HTR-8/SVneo (cell line): Measurements from ENCODE around the gene FMO1.
"Not testable (repeated sequence)": the region's sequence is repeated elsewhere in the genome, so short reads cannot be mapped to it uniquely, and the experiment has no call there.

Experiments
- DNase-seq: peaks from one replicate; pipeline ENCODE4 v3.0.0; 2011; ENCODE audit warnings: low spot score, mixed read lengths; ENCODE audit not compliant: insufficient read length
- FAIRE-seq: peaks from 2 replicates; lab custom pipeline; 2011; peaks lifted over from hg19 to GRCh38; lab: Jason Lieb, UNC

The FMO1 gene

DNA sequence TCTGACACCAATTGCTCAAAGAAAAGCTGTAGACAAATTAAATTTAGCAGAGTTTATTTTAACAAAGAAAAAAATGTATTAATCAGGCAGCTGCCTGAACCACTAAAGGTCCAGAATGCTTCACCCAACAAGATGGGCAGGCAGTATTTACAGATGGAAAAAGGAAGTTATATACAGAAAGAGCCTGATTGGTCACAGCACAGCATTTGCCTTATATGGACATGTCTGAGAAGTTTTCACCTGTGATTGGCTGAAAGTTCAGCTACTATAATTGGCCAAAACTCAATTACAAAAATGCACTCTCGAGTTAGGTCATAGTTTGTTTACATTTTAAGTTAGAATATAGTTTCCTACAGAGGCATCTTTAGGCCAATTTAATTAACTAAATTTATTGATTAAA lies 15.1 kb upstream of the FMO1 start:
- DNase-seq (no peak), FAIRE-seq (no peak)

DNA sequence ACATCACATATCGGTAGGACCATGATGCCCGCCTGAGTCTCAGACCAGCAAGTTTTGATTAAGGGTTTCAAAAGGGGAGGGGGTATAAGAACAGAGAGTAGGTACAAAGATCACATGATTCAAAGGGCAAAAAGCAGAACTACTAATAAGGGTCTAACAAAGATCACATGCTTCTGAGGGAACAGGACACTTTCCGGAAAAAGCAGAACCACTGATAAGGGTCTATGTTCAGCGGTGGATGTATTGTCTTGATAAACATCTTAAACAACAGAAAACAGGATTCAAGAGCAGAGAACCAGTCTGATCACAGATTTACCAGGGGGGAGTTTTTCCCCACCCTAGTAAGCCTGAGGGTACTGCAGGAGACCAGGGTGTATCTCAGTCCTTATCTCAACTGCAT lies 12.1 kb upstream of the FMO1 start:
- not testable (repeated sequence) for FAIRE-seq, DNase-seq

DNA sequence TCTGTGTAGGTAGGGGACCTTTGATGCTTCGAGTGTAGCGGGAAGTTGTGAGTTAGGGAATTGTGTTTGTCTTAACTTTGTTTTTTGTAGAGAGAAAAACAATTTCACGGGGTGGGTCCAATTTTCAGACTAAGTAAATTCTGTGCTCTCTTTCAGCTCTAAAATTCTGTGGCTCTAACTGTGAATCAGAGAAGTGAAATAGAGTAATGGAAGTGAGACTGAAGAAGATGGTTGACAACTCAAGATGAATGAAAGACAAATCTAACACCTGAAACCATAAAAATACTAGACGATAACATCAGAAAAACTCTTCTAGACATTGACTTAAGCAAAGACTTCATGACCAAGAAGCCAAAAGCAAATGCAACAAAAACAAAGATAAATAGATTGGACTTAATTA lies 4.4 kb upstream of the FMO1 start:
- DNase-seq (no peak), FAIRE-seq (no peak)

GRCh38 chr1:171245458-171246064 lies 2.7 kb upstream of the FMO1 start:
- DNase-seq (no peak), FAIRE-seq (peak; percentile 60)

GRCh38 chr1:171247501-171247900 lies 793 bp upstream of the FMO1 start:
- FAIRE-seq (no peak), DNase-seq (no peak)

GRCh38 chr1:171248841-171249240 lies 547 bp downstream of the FMO1 start:
- no peak for DNase-seq
- no peak for FAIRE-seq

DNA sequence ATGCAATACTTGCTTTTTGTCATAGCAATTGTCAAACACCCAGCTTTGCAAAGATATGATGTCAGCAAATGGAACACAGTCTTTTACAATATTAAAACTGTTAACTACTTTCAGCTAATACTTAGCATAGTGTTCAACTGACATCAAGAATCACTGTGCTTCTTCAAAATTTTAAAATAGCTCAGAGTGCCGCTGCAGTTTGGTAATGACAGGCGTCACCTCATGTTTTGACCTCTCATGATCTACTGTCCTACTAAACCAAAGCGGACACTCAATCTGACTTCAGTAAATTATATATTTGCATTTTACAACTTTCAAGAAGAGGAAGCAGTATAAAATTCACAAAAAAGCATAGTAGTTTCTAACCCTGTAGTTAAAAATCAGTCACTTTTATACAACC lies 2.0 kb downstream of the FMO1 start:
- FAIRE-seq = no peak
- DNase-seq = no peak

DNA sequence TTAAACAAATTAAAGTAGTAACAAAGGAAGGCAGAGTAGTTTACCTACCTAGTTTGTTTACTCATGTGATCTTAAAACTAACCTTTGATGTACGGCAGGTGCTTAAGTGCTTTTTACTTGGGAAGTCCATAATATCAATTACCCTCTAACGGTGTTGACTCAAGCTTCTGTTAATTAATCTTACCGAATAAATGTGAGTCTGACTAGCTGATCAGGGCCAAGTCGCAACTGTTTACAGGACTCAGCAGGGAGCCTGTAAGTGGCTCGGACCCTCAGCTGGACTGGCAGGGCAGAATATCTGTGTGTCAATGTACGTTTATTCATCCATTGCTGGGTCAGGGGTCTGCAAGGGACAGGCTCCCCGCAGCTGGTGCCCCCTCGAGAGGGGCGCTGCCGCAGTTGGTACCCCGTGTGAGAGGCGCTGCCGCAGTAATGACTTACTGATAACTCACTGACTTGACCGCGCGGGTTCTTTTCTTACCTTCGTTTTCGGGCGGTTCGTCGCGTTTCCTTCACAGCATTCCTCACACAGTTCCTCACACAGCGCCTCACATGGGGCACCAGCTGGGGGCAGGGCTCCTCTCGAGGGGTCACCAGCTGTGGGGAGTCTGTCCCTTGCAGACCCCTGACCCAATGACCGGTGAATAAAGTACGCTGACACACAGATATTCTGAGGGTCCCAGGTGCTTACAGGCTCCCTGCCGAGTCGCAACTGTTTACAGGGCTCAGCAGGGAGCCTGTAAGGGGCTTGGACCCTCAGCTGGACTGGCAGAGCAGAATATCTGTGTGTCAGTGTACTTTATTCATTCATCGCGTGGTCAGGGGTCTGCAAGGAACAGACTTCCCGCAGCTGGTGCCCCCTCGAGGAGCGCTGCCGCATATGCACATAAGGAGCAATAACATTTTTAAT lies 3.0 kb downstream of the FMO1 start:
- FAIRE-seq (no peak), DNase-seq (no peak)

- FAIRE-seq (no peak), DNase-seq (no peak)
Measured at GRCh38 chr1:171251952-171252300, 3.6 kb downstream of the FMO1 start.

- DNase-seq = no peak
- FAIRE-seq = no peak
Measured at GRCh38 chr1:171252482-171252881, 4.2 kb downstream of the FMO1 start.

DNA sequence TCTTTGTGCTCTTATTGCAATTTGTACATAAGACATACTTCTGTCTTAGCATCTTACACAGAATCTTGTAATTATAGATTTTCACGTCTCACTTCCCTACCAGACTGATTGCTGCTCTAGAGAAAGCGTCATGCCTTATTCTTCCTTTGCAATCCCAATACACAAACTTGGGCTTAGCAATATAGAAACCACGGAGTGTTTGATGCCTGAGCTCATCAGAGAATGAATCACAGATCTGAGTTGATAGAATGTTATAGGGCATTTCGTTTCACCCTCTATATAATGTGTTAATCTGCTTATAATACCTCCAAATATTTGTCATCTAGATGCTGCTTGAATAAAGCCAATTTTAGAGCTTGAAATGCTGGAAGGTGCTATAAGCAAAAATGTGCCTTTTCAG lies 6.6 kb downstream of the FMO1 start:
- no peak for DNase-seq
- no peak for FAIRE-seq

- FAIRE-seq (no peak), DNase-seq (no peak)
Measured at GRCh38 chr1:171256940-171257606, 8.8 kb downstream of the FMO1 start.

DNA sequence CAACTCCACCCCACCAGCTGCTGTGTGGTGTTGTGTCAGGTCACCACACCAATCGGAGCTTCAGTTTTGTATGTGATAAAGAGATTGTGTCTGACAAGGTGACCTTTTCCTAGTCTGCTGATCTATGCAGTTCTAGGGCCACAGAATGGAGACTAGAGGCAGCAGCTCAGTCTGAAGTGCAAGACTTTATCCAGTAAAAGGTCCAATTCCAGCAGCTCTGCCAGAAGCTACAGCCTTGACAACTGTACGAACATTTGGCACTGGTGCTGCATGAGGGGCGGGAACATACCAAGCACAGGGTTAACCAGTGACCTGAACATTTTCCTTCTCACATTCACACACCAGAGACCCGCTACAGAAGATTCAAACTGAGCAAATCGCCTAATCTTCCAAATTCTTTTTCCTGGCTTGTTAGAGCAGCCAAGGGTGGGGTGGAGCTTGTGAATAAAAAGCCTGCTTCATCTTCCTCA lies 9.3 kb downstream of the FMO1 start:
- DNase-seq = no peak

GRCh38 chr1:171258429-171258828 lies 10.1 kb downstream of the FMO1 start:
- no peak for DNase-seq
- FAIRE-seq = no peak

More for the DNA sequence above, 9.3 kb downstream of the FMO1 start:
- no peak for FAIRE-seq

DNA sequence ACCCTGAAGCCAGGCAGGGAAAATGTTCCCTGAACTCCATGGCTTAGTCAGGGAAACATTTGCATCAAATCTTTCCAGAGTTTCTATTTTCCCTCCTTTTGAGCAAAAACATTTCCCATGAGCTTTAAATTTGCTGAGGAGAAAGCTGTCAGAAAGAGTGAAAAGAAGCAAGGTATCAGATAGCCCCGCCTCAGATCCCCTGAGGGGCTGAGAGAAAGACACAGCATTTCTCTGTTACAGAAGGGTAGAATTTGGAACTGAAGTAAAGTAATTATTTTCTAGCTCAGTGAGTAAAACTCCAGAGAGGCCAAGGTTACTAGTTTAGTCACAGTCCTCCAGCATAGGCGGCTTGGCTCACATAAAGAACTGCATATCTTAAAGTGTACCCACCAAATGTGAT lies 10.6 kb downstream of the FMO1 start:
- no peak for DNase-seq
- no peak for FAIRE-seq

DNA sequence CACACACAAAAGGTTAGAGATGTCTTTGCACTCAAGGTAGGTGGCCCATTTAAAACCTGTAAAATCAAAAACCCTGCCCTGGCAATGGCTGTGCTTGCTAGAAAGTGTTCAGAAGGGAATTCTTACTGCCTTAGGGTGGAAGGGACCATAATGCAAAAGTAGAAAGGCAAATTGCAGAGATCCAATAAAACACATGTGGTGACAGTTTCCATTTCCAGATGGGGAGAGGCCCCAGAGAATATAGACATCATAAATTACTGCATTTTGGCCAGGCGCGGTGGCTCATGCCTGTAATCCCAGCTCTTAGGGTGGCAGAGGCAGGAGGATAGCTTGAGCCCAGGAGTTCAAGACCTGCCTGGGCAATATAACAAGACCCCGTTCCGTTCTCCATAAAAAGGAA lies 13.0 kb downstream of the FMO1 start:
- no peak for FAIRE-seq
- no peak for DNase-seq

- no peak for FAIRE-seq
- no peak for DNase-seq
Measured at GRCh38 chr1:171263901-171264300, 15.6 kb downstream of the FMO1 start.

GRCh38 chr1:171265686-171266085 lies 17.4 kb downstream of the FMO1 start:
- DNase-seq (no peak), FAIRE-seq (no peak)

DNA sequence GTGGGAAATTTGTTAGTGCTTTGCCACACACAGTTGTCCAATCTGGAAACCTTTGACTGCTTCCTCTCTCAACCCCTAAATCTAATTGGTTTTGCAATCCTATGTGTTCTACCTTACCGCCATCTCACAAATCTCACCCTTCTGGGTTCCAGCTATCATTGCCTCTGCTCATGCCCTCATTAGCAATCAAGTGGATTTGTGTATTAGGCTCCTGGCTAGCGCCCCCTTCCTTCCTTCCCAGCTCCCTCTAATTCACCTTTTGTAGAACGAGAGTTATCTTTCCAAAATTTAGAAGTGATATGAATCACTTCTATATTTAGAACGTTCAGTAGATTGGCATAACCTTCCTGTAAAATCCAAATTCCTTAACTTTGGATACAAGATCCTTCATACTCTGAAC lies 18.6 kb downstream of the FMO1 start:
- FAIRE-seq (no peak), DNase-seq (no peak)

DNA sequence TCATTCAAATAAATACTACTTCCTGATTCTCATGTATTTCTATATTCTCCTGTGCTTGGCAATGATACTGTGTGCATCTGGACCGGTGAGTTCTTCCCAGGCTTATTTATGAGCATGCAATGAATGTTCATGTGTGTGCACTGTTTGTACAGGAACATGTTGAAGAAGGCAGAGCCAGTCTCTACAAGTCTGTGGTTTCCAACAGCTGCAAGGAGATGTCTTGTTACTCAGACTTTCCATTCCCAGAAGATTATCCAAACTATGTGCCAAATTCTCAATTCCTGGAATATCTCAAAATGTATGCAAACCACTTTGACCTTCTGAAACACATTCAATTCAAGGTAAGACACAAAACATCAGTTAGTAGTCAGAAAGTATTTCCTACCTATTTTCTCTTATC lies 19.1 kb downstream of the FMO1 start:
- DNase-seq (no peak), FAIRE-seq (no peak)

DNA sequence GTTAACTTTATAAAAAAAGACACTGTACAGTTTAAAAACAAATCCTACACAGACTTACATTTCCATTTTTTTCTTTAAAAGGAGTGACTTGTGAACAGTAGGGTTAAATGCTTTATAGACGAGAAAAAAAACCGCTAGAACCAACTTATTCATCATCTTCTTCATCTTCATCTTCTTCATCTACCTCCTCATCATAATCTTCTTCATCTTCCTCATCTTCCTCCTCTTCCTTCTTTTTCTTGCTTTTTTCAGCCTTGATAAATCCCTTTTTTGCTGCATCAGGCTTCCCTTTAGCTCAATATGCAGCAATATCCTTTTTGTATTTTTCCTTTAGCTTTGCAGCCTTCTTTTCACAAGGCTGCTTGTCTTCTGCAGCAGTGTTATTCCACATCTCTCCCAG lies 22.5 kb downstream of the FMO1 start:
- DNase-seq (no peak), FAIRE-seq (no peak)
